ENCODE measurements around the gene HPDL. TPM values are rescaled to one million over a fixed set of nuclear protein-coding genes. Genes with fewer than 3 reads are reported as not detected.

The HPDL gene
- total and polyA plus RNA-seq, 2 of the 8 experiments (the other 6 are each of a cell fraction or from before 2014, with no cell fraction given): 58.5 to 62.7 TPM

DNA sequence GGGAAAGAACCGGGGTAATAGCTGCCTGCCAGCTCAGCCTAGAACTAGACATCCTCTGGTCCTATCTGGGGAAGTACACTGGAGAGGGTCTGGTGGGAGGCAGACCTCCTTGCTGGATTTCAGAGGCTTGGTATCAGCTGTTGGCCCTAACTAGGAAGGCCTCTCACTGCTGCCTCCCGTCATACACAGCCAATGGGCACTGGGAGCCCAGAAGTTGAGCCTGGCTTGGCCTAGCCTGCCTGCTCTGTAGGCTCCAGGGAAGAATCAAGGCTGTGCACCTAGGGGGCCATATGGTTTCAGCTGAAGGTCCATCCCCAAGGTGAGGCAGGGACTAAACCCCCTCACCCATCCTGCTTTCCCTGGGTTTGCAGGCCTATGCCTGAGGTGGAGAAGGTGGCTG lies 17.8 kb downstream of the HPDL start:
- Histone ChIP-seq H3K18ac (ENCODE audit: extremely low read depth, low read length) (no peak overlapping the region), H2BK15ac (ENCODE audit: low read length) (no peak overlapping the region), H2AFZ (ENCODE audit: low read length) (no peak overlapping the region), H2BK20ac (ENCODE audit: low read length) (no peak overlapping the region), H3K27ac (ENCODE audit: low read depth, low read length) (no peak overlapping the region), H4K20me1 (replicated peaks in 1 of 2; ENCODE audit: control insufficient read depth in 1 of 2, insufficient read depth in 2 of 2, low read length in 2 of 2) (peaks cover 0 to 2% of the 10 kb centered on the region in 2 experiments), H3K27me3 (replicated peaks in 1 of 4; ENCODE audit: control insufficient read depth in 3 of 4, extremely low read depth in 1 of 4, insufficient read depth in 3 of 4, low read length in 3 of 4) (no peaks in the 10 kb centered on the region), H3K14ac (ENCODE audit: insufficient read length) (no peak overlapping the region), H4K91ac (replicated peaks; ENCODE audit: insufficient read length, low read length) (no peak overlapping the region), H3K23ac (ENCODE audit: insufficient read length) (no peak overlapping the region), H4K5ac (ENCODE audit: insufficient read length, low read depth, low read length) (no peak overlapping the region), H3K4me2 (ENCODE audit: insufficient read depth in 1 of 2, low read depth in 2 of 2, low read length in 2 of 2) (no peak overlapping the region), H3K79me1 (ENCODE audit: low read depth, low read length) (peaks cover 7% of the 10 kb centered on the region), H2BK120ac (replicated peaks; ENCODE audit: low read depth, low read length) (no peak overlapping the region), H2BK5ac (ENCODE audit: low read depth, low read length) (no peak overlapping the region), H3K79me2 (ENCODE audit: control insufficient read depth in 1 of 2, insufficient read depth in 2 of 2, low read length in 2 of 2) (peaks cover 0 to 18% of the 10 kb centered on the region in 2 experiments; a peak in 3 of 4 replicates), H2AK5ac (ENCODE audit: low read depth, low read length) (no peak overlapping the region), H3K4me3 (ENCODE audit: extremely low read depth in 1 of 4, insufficient read depth in 2 of 4, low read depth in 3 of 4, low read length in 4 of 4) (no peak overlapping the region), H4K8ac (ENCODE audit: extremely low read depth, insufficient read depth, low read length) (no peak overlapping the region), H3K36me3 (ENCODE audit: control insufficient read depth in 2 of 4, insufficient read depth in 4 of 4, low read length in 3 of 4) (peaks cover 15 to 44% (median 34%) of the 10 kb centered on the region in 4 experiments; a peak in 7 of 8 replicates), H3K4ac (replicated peaks; ENCODE audit: insufficient read length, low read depth, low read length) (no peak overlapping the region), H3K9ac (replicated peaks in 1 of 4; ENCODE audit: extremely low read depth in 1 of 4, low read depth in 3 of 4, low read length in 3 of 4) (no peak overlapping the region), H3K4me1 (replicated peaks in 1 of 4; ENCODE audit: control insufficient read depth in 3 of 4, insufficient read depth in 4 of 4, low read length in 3 of 4) (peaks cover 0 to 8% (median 5%) of the 10 kb centered on the region in 4 experiments; a peak in 5 of 7 replicates), H2BK12ac (ENCODE audit: low read depth, low read length) (no peak overlapping the region), H3K23me2 (ENCODE audit: low read depth, low read length) (peaks cover 7% of the 10 kb centered on the region), H3K56ac (replicated peaks; ENCODE audit: insufficient read length, low read depth, low read length) (no peak overlapping the region), H3K9me3 (ENCODE audit: insufficient read depth in 2 of 2, low read depth in 1 of 2, low read length in 1 of 2) (no peaks in the 10 kb centered on the region)
- no peak for FAIRE-seq
- no peak for DNase-seq (ENCODE audit: low read depth in 1 of 2, low spot score in 2 of 2)
- ChIA-PET POLR2A (ENCODE audit: partially characterized antibody) (interaction anchor here (0.9 to 21.4 kb wide), 7 partner anchors 11 to 330 kb away, joined by 3 to 472 read pairs (median 4); partner anchors contain the start of gene HPDL), CTCF (ENCODE audit: partially characterized antibody) (interaction anchor here (9.0 to 13.4 kb wide), 2 partner anchors 14 to 149 kb away, joined by 54 to 139 read pairs; no protein-coding TSS in a partner anchor)
- TF ChIP-seq POLR2AphosphoS5 (IDR thresholded peaks at IDR 0.05; ENCODE audit: low read depth, low read length): peak; percentile 52; the same call in 1 of the 2 replicates
- TF ChIP-seq, protein P1, sequence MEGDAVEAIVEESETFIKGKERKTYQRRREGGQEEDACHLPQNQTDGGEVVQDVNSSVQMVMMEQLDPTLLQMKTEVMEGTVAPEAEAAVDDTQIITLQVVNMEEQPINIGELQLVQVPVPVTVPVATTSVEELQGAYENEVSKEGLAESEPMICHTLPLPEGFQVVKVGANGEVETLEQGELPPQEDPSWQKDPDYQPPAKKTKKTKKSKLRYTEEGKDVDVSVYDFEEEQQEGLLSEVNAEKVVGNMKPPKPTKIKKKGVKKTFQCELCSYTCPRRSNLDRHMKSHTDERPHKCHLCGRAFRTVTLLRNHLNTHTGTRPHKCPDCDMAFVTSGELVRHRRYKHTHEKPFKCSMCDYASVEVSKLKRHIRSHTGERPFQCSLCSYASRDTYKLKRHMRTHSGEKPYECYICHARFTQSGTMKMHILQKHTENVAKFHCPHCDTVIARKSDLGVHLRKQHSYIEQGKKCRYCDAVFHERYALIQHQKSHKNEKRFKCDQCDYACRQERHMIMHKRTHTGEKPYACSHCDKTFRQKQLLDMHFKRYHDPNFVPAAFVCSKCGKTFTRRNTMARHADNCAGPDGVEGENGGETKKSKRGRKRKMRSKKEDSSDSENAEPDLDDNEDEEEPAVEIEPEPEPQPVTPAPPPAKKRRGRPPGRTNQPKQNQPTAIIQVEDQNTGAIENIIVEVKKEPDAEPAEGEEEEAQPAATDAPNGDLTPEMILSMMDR (IDR thresholded peaks at IDR 0.05; ENCODE audit: control extremely low read depth in 1 of 3, insufficient read depth in 1 of 3, low read depth in 1 of 3, low read length in 3 of 3): no peak
- no peak for TF ChIP-seq RNF2 (IDR thresholded peaks at IDR 0.05; ENCODE audit: borderline replicate concordance, low read depth, low read length, missing control alignments, poor library complexity, severe bottlenecking)
- 77% methylated on average over 2 of the region's 2 CpGs; no CpG with 5 or more reads in 1 of the 2 experiments for WGBS, 2 experiments (ENCODE audit: extremely low coverage in 1 of 2, insufficient coverage in 1 of 2, insufficient read length in 1 of 2, insufficient replicate concordance in 2 of 2, low coverage in 1 of 2, low lambda C conversion rate in 2 of 2, missing lambda C conversion rate in 1 of 2)

All from H1 (cell line).